Cortex of kidney (tissue), 1 donor: ENCODE results near the gene UQCRFS1.
"Not testable (repeated sequence)": the region's sequence is repeated elsewhere in the genome, so short reads cannot be mapped to it uniquely, and the experiment has no call there.

ENCODE experiments used
- DNase-seq: peaks from one replicate; lab custom pipeline; 2025; lab: John Stamatoyannopoulos, UW

The UQCRFS1 gene

DNA sequence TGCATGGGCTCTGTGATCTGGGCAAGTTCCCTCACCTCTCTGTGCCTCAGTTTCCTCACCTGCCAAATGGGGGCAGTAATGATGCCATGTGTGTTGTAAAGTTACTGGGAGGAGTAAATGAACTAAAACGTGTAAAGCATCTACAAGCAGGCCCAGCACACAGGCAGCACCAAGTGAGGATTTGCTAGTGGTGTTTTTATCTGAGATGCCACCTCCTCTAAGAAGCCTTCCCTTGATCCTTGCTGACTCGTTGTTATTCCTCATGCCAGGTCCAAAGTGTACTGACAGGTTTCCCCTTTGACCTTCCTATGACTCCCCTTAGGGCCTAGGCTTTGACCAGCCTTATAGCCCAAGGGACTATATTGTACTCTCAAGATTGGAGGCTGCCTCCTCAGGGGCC, 1.5 kb upstream of the UQCRFS1 start:
- DNase-seq = no peak

- no peak for DNase-seq
These were observed 649 bp downstream of the UQCRFS1 start for GRCh38 chr19:29212356-29212647.

GRCh38 chr19:29211562-29212355, 1.2 kb downstream of the UQCRFS1 start:
- DNase-seq = no peak

- not testable (repeated sequence) for DNase-seq
These were observed 1.9 kb downstream of the UQCRFS1 start for GRCh38 chr19:29211041-29211440.

DNA sequence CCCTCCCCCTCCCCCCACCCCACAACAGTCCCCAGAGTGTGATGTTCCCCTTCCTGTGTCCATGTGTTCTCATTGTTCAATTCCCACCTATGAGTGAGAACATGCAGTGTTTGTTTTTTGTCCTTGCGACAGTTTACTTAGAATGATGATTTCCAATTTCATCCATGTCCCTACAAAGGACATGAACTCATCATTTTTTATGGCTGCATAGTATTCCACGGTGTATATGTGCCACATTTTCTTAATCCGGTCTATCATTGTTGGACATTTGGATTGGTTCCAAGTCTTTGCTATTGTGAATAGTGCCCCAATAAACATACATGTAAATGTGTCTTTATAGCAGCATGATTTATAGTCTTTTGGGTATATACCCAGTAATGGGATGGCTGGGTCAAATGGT, 2.4 kb downstream of the UQCRFS1 start:
- DNase-seq = not testable (repeated sequence)

- DNase-seq = not testable (repeated sequence)
These were observed 5.4 kb downstream of the UQCRFS1 start for GRCh38 chr19:29207403-29208187.

GRCh38 chr19:29206453-29206852, 6.5 kb downstream of the UQCRFS1 start:
- no peak for DNase-seq

DNA sequence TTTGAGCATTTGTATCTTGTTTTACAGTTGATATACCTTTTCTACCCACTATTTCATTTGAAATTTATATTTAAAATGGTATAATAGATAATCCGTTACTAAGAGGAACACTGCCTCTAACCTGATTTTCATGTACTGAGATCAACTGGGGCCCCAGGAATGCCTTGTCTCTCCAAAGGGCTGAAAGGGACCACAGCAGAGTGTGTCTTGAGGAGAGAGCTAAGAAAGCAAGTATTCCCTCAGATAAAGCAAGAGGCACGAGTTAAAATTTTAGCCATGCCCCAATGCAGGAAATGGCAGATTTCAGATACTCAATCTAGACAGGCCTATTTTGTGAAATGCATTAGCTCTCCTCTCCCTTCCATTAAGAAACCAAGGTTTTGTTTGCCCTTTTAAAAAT, 10.7 kb downstream of the UQCRFS1 start:
- no peak for DNase-seq

- DNase-seq = no peak
These were observed 11.1 kb downstream of the UQCRFS1 start for GRCh38 chr19:29201855-29202254.

GRCh38 chr19:29194658-29195057, 18.3 kb downstream of the UQCRFS1 start:
- DNase-seq = no peak

DNA sequence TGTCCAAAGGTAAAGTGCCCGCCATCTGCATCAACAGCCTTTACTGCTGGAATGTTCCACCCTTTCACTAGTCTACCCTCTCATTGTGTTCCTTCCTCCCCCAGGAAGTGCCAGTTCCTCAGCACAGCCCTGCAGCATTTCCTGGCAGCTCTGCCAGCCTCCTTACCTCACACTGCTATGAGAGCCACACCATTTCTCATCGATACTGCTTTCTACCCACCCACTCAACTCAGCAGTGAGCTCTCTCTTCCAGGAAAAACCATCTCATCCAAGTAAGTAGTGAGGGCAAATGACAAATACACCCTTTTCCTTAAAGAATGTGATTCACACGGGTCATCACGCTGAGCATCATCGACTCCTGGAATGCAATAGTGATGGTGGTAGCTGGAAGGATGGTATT, 19.8 kb downstream of the UQCRFS1 start:
- DNase-seq = no peak

- DNase-seq = no peak
These were observed 21.9 kb downstream of the UQCRFS1 start for GRCh38 chr19:29191005-29191404.

DNA sequence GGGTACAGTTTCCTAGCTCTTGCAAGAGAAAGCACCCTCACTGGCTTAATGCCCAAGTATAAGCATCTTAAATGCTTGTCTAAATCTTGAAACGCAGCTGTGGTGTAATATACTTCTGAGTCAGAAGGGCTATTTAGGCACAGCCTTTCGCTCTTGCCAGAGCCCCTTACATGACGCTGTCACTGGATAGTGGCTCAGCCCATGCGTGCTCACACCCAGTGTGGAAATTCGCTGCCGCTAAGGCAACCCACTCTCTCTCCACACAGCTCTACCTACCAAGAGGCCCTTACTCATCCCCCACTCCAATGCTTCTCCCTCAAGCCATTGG, 24.0 kb downstream of the UQCRFS1 start:
- DNase-seq = no peak

- no peak for DNase-seq
These were observed 24.5 kb downstream of the UQCRFS1 start for GRCh38 chr19:29188289-29189032.

- no peak for DNase-seq
These were observed 25.3 kb downstream of the UQCRFS1 start for GRCh38 chr19:29187676-29188075.

- no peak for DNase-seq
These were observed 27.5 kb downstream of the UQCRFS1 start for GRCh38 chr19:29185427-29185826.

DNA sequence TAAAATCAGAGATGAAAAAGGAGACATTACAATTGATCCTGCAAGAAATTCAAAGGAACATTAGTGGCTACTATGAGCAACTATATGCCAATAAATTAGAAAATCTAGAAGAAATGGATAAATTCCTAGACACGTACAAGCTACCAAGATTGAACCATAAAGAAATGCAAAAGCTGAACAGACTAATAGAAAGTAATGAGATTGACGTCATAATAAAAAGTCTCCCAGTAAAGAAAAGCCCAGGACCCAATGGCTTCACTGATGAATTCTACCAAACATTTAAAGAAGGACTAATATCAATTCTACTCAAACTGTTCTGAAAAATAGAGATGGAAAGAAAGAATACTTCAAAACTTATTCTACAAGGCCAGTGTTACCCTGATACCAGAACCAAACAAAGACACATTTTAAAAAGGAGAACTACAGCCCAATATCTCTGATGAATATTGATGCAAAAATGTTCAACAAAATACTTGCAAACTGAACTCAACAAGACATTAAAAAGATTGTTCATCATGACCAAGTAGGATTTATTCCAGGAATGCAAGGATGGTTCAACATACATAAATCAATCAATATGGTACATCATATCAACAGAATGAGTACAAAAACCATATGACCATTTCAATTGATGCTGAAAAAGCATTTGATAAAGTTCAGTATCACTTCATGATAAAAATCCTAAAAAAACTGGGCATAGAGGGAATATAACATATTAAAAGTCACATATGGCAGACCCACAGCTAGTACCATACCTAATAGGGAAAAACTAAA, 35.8 kb downstream of the UQCRFS1 start:
- DNase-seq = no peak

DNA sequence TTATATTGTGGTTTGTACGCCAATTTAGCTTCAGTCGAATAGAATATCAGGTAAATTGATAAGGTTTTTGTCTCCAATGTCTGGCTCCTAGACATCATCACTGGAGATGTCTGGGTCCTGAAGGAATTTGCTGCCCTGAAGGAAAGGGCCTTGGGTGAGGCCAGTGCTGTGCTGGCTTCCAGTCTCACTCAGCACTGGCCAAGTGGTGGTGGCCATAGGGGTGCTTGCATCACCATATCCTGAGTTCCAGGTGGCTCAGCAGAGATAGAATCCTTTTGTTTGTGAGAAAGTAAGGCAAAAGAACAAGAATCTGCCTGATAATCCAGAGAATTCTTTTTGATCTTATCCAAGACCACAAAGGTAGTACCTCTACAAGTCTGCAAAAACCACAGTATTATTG, 39.1 kb downstream of the UQCRFS1 start:
- no peak for DNase-seq

- no peak for DNase-seq
These were observed 40.6 kb downstream of the UQCRFS1 start for GRCh38 chr19:29172302-29172701.

GRCh38 chr19:29171525-29171924, 41.4 kb downstream of the UQCRFS1 start:
- DNase-seq = no peak

DNA sequence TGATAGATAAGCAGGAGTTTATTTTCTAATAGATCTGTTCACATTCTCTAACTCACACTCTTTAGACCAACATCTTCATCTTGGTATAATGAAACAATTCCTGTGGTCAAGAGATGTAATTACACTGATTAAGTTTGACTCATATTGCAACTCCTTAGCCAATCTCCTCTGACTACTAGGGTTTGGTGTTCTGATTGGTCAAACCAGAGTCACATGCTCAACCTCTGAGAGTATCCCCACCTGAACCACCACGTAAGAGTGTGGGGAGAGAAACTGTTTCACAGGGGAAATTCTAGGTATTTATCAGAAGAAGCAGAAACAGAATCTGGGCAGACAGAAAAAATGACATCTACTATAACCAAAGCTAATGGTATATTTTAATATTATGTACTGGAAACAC, 42.4 kb downstream of the UQCRFS1 start:
- DNase-seq = no peak

GRCh38 chr19:29162694-29163093, 50.3 kb downstream of the UQCRFS1 start:
- DNase-seq = no peak
